ENCODE data around the gene ATRIP.
A peak's percentile ranks its signal among the peaks of the same experiment; 100 is the strongest.
"Not testable (repeated sequence)": the region's sequence is repeated elsewhere in the genome, so short reads cannot be mapped to it uniquely, and the experiment has no call there.

Gene ATRIP

GRCh38 chr3:48470286-48470685, 23.7 kb downstream of the ATRIP start:
- no peak for DNase-seq

GRCh38 chr3:48472673-48472922, 26.1 kb downstream of the ATRIP start:
- DNase-seq = no peak

GRCh38 chr3:48472923-48473616, 26.5 kb downstream of the ATRIP start:
- DNase-seq = peak; percentile 94

- no peak for DNase-seq
These were observed 27.0 kb downstream of the ATRIP start for GRCh38 chr3:48473617-48473952.

GRCh38 chr3:48474031-48474430, 27.5 kb downstream of the ATRIP start:
- not testable (repeated sequence) for DNase-seq

GRCh38 chr3:48474619-48475018, 28.1 kb downstream of the ATRIP start:
- DNase-seq = no peak

- DNase-seq = no peak
These were observed 28.7 kb downstream of the ATRIP start for GRCh38 chr3:48475188-48475587.

GRCh38 chr3:48476426-48477053, 30.0 kb downstream of the ATRIP start:
- DNase-seq = no peak

GRCh38 chr3:48477959-48478520, 31.5 kb downstream of the ATRIP start:
- DNase-seq = no peak

GRCh38 chr3:48478626-48479555, 32.4 kb downstream of the ATRIP start:
- no peak for DNase-seq

GRCh38 chr3:48480891-48481290, 34.4 kb downstream of the ATRIP start:
- not testable (repeated sequence) for DNase-seq

GRCh38 chr3:48482822-48483221, 36.3 kb downstream of the ATRIP start:
- DNase-seq = not testable (repeated sequence)

- no peak for DNase-seq
These were observed 40.4 kb downstream of the ATRIP start for GRCh38 chr3:48486952-48487351.

GRCh38 chr3:48492461-48493202, 46.1 kb downstream of the ATRIP start:
- DNase-seq = no peak

GRCh38 chr3:48493203-48493501, 46.6 kb downstream of the ATRIP start:
- no peak for DNase-seq

- DNase-seq = no peak
These were observed 54.1 kb downstream of the ATRIP start for GRCh38 chr3:48500656-48501055.

- no peak for DNase-seq
These were observed 54.7 kb downstream of the ATRIP start for GRCh38 chr3:48501196-48501595.

GRCh38 chr3:48502121-48502520, 55.6 kb downstream of the ATRIP start:
- no peak for DNase-seq

GRCh38 chr3:48502728-48503168, 56.2 kb downstream of the ATRIP start:
- DNase-seq = no peak

- peak; percentile 49 for DNase-seq
These were observed 57.0 kb downstream of the ATRIP start for GRCh38 chr3:48503401-48504050.

GRCh38 chr3:48504051-48504946, 57.8 kb downstream of the ATRIP start, which contains the start of gene SHISA5:
Gene SHISA5, minus strand, starts transcription at chr3:48504174. Its CDS starts 80 bp downstream, at chr3:48504094.
- DNase-seq = peak; percentile 87

All from femur (tissue), 1 donor.